Retinal pigment epithelial cell (primary cell): ENCODE results near the gene SRBD1.

Source experiments
- DNase-seq: peaks from one replicate; pipeline ENCODE4 v3.0.0-alpha.2; 2010; ENCODE audit warnings: low read depth
- H3K4me3 ChIP-seq: 2 replicates; pipeline ENCODE4 v1.5.1; 2011; ENCODE audit warnings: mild to moderate bottlenecking, low read length, control low read depth, moderate library complexity
- CTCF ChIP-seq: conservative IDR thresholded peaks from 2 replicates; pipeline ENCODE4 v1.5.1; 2011; ENCODE audit warnings: low read depth, low read length, control low read depth, inconsistent platforms

The SRBD1 gene

GRCh38 chr2:45388541-45389100, 222.4 kb downstream of the SRBD1 start:
- no peak for DNase-seq
- TF ChIP-seq CTCF, result no peak
- H3K4me3 ChIP-seq, result no peak overlapping the region

GRCh38 chr2:45382744-45383143, 228.3 kb downstream of the SRBD1 start:
- H3K4me3 ChIP-seq, result no peak overlapping the region
- DNase-seq, result peak; percentile 45
- TF ChIP-seq CTCF, result no peak

GRCh38 chr2:45380131-45380836, 230.8 kb downstream of the SRBD1 start:
- DNase-seq, result no peak
- H3K4me3 ChIP-seq, result no peak overlapping the region
- no peak for TF ChIP-seq CTCF

- DNase-seq, result no peak
- no peak overlapping the region for H3K4me3 ChIP-seq
Observed at GRCh38 chr2:45379399-45380087, 231.5 kb downstream of the SRBD1 start.

GRCh38 chr2:45373534-45373933, 237.5 kb downstream of the SRBD1 start:
- no peak for TF ChIP-seq CTCF
- no peak overlapping the region for H3K4me3 ChIP-seq
- DNase-seq, result no peak

More at GRCh38 chr2:45379399-45380087, 231.5 kb downstream of the SRBD1 start:
- TF ChIP-seq CTCF, result no peak

GRCh38 chr2:45370369-45370768, 240.7 kb downstream of the SRBD1 start:
- TF ChIP-seq CTCF, result no peak
- no peak overlapping the region for H3K4me3 ChIP-seq
- DNase-seq, result no peak

GRCh38 chr2:45368792-45369191, 242.3 kb downstream of the SRBD1 start:
- H3K4me3 ChIP-seq, result no peak overlapping the region
- TF ChIP-seq CTCF, result no peak
- no peak for DNase-seq
